D721Med (cell line): ENCODE data around the gene REXO1.

ENCODE experiments used
- DNase-seq: peaks from one replicate; pipeline ENCODE4 v3.0.0; 2011; ENCODE audit warnings: low spot score; ENCODE audit not compliant: insufficient read length
- FAIRE-seq: peaks from 2 replicates; lab custom pipeline; 2011; peaks lifted over from hg19 to GRCh38; lab: Jason Lieb, UNC
- CTCF ChIP-seq: IDR thresholded peaks from 2 replicates; pipeline ENCODE4 v1.5.1; 2012; ENCODE audit warnings: mild to moderate bottlenecking, control low read depth; ENCODE audit not compliant: insufficient read depth; ENCODE audit errors: missing control alignments

REXO1 gene

GRCh38 chr19:1860821-1861598 is 12.7 kb upstream of the REXO1 start:
- FAIRE-seq (no peak), DNase-seq (no peak)
- TF ChIP-seq CTCF, result no peak

- TF ChIP-seq CTCF, result no peak
- FAIRE-seq (no peak), DNase-seq (peak; percentile 69)
These were observed 11.9 kb upstream of the REXO1 start for GRCh38 chr19:1860042-1860775.

GRCh38 chr19:1859331-1859781 is 11.1 kb upstream of the REXO1 start:
- FAIRE-seq (no peak), DNase-seq (peak; percentile 93)
- peak; percentile 19 for TF ChIP-seq CTCF

- no peak for FAIRE-seq
- DNase-seq, result no peak
- no peak for TF ChIP-seq CTCF
These were observed 10.3 kb upstream of the REXO1 start for GRCh38 chr19:1858412-1859081.

GRCh38 chr19:1857648-1858326 is 9.5 kb upstream of the REXO1 start:
- TF ChIP-seq CTCF, result no peak
- FAIRE-seq (no peak), DNase-seq (no peak)

- DNase-seq (no peak), FAIRE-seq (no peak)
- TF ChIP-seq CTCF, result no peak
These were observed 8.7 kb upstream of the REXO1 start for GRCh38 chr19:1856698-1857603.
